ENCODE results near the gene DDX20.
A peak's percentile ranks its signal among the peaks of the same experiment; 100 is the strongest.

DDX20 gene

GRCh38 chr1:111730706-111731105 is 25.0 kb upstream of the DDX20 start:
- H2BK12ac ChIP-seq (ENCODE audit: low read length): no peak overlapping the region
- no peaks in the 10 kb centered on the region for H3K9me3 ChIP-seq (replicated peaks in 1 of 2; ENCODE audit: control insufficient read depth in 2 of 2, insufficient read depth in 1 of 2, low read depth in 1 of 2, low read length in 2 of 2)
- no peak overlapping the region for H3K4ac ChIP-seq (ENCODE audit: low read length)
- H4K91ac ChIP-seq (ENCODE audit: low read depth, low read length, poor library complexity): no peak overlapping the region
- H2AK5ac ChIP-seq (ENCODE audit: low read depth, low read length): no peak overlapping the region
- H2BK120ac ChIP-seq (ENCODE audit: low read depth, low read length): no peak overlapping the region
- H3K23ac ChIP-seq (ENCODE audit: low read depth, low read length, poor library complexity): no peak overlapping the region
- no peak overlapping the region for H3K18ac ChIP-seq (ENCODE audit: low read length)
- peaks cover 0 to 15% of the 10 kb centered on the region in 2 donors for H3K36me3 ChIP-seq (replicated peaks in 1 of 2; ENCODE audit: control insufficient read depth in 2 of 2, insufficient read depth in 2 of 2, low read length in 2 of 2)
- H3K4me3 ChIP-seq (ENCODE audit: low read length in 2 of 2): no peak overlapping the region
- peaks cover 35 to 37% of the 10 kb centered on the region in 2 donors for H3K4me1 ChIP-seq (ENCODE audit: control insufficient read depth in 2 of 2, insufficient read depth in 1 of 2, low read depth in 1 of 2, low read length in 2 of 2)
- no peaks in the 10 kb centered on the region for H3K27me3 ChIP-seq (ENCODE audit: control insufficient read depth in 3 of 3, insufficient read depth in 3 of 3, low read depth in 1 of 3, low read length in 3 of 3)
- no peak overlapping the region for H3K9ac ChIP-seq (ENCODE audit: low read depth, low read length, poor library complexity)
- H2BK15ac ChIP-seq (ENCODE audit: low read length): no peak overlapping the region
- no peak overlapping the region for H2BK5ac ChIP-seq (ENCODE audit: low read length)
- peaks cover 5% of the 10 kb centered on the region for H3K79me1 ChIP-seq (ENCODE audit: low read depth, low read length)
- H3K14ac ChIP-seq (ENCODE audit: low read length): no peak overlapping the region
- no peak overlapping the region for H3K27ac ChIP-seq (replicated peaks; ENCODE audit: low read length)
- no peak overlapping the region for H3K4me2 ChIP-seq (ENCODE audit: insufficient read depth, low read length, poor library complexity, severe bottlenecking)
- WGBS, 2 donors (ENCODE audit: extremely low coverage in 2 of 2, insufficient read length in 2 of 2, insufficient replicate concordance in 1 of 2): no CpG with 5 or more reads among the region's 4 CpGs
- no peak for DNase-seq (ENCODE audit: low spot score)
- no peak overlapping the region for H4K8ac ChIP-seq (ENCODE audit: low read depth, low read length)
- H2AFZ ChIP-seq (ENCODE audit: low read length): no peak overlapping the region

DNA sequence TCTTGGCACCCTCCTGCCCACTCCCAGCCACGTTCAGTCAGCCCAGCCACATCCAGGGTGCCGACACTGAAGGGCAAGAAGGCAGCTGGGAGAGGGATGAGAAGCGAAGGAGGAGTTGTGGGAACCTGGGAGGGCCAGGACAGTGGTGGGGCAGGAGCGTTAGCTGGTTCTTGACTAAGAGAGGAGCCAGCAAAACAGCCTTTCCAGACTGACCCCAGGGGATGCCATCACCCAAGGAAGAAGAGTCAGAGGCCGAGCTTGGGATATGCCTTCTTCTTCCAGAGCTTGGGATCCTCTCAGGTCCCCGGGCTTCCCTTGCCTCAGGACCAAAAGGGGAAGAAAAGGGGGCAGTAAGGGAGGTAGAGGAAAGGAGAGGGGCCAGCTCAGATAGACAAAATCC is 23.7 kb upstream of the DDX20 start:
- Histone ChIP-seq H4K8ac (ENCODE audit: low read depth, low read length) (no peak overlapping the region), H3K27me3 (ENCODE audit: control insufficient read depth in 3 of 3, insufficient read depth in 3 of 3, low read depth in 1 of 3, low read length in 3 of 3) (no peaks in the 10 kb centered on the region), H3K9ac (ENCODE audit: low read depth, low read length, poor library complexity) (no peak overlapping the region), H3K79me1 (ENCODE audit: low read depth, low read length) (peaks cover 5% of the 10 kb centered on the region), H2AFZ (ENCODE audit: low read length) (no peak overlapping the region), H3K4me1 (ENCODE audit: control insufficient read depth in 2 of 2, insufficient read depth in 1 of 2, low read depth in 1 of 2, low read length in 2 of 2) (peaks cover 38 to 48% of the 10 kb centered on the region in 2 donors), H2AK5ac (ENCODE audit: low read depth, low read length) (peak overlapping the region; percentile 10), H3K23ac (ENCODE audit: low read depth, low read length, poor library complexity) (no peak overlapping the region), H3K36me3 (replicated peaks in 1 of 2; ENCODE audit: control insufficient read depth in 2 of 2, insufficient read depth in 2 of 2, low read length in 2 of 2) (peaks cover 0 to 10% of the 10 kb centered on the region in 2 donors), H3K4me2 (ENCODE audit: insufficient read depth, low read length, poor library complexity, severe bottlenecking) (no peak overlapping the region), H2BK120ac (ENCODE audit: low read depth, low read length) (no peak overlapping the region), H3K4ac (ENCODE audit: low read length) (no peak overlapping the region), H2BK5ac (ENCODE audit: low read length) (no peak overlapping the region), H3K4me3 (ENCODE audit: low read length in 2 of 2) (no peak overlapping the region), H4K91ac (ENCODE audit: low read depth, low read length, poor library complexity) (no peak overlapping the region), H3K18ac (ENCODE audit: low read length) (peak overlapping the region; percentile 61), H2BK12ac (ENCODE audit: low read length) (no peak overlapping the region), H3K27ac (replicated peaks; ENCODE audit: low read length) (no peak overlapping the region), H3K14ac (ENCODE audit: low read length) (no peak overlapping the region), H2BK15ac (ENCODE audit: low read length) (no peak overlapping the region), H3K9me3 (replicated peaks in 1 of 2; ENCODE audit: control insufficient read depth in 2 of 2, insufficient read depth in 1 of 2, low read depth in 1 of 2, low read length in 2 of 2) (no peaks in the 10 kb centered on the region)
- no peak for DNase-seq (ENCODE audit: low spot score)
- no CpG with 5 or more reads among the region's 6 CpGs for whole genome bisulfite sequencing, 2 donors (ENCODE audit: extremely low coverage in 2 of 2, insufficient read length in 2 of 2, insufficient replicate concordance in 1 of 2)

- Histone ChIP-seq H3K18ac (ENCODE audit: low read length) (no peak overlapping the region), H3K27me3 (ENCODE audit: control insufficient read depth in 3 of 3, insufficient read depth in 3 of 3, low read depth in 1 of 3, low read length in 3 of 3) (no peaks in the 10 kb centered on the region), H3K4ac (ENCODE audit: low read length) (no peak overlapping the region), H2BK15ac (ENCODE audit: low read length) (no peak overlapping the region), H3K9me3 (replicated peaks in 1 of 2; ENCODE audit: control insufficient read depth in 2 of 2, insufficient read depth in 1 of 2, low read depth in 1 of 2, low read length in 2 of 2) (no peaks in the 10 kb centered on the region), H3K36me3 (replicated peaks in 1 of 2; ENCODE audit: control insufficient read depth in 2 of 2, insufficient read depth in 2 of 2, low read length in 2 of 2) (peaks cover 0 to 4% of the 10 kb centered on the region in 2 donors), H3K27ac (replicated peaks; ENCODE audit: low read length) (no peak overlapping the region), H3K4me1 (ENCODE audit: control insufficient read depth in 2 of 2, insufficient read depth in 1 of 2, low read depth in 1 of 2, low read length in 2 of 2) (peaks cover 44 to 55% of the 10 kb centered on the region in 2 donors), H2AK5ac (ENCODE audit: low read depth, low read length) (no peak overlapping the region), H3K9ac (ENCODE audit: low read depth, low read length, poor library complexity) (no peak overlapping the region), H3K4me3 (ENCODE audit: low read length in 2 of 2) (no peak overlapping the region), H2AFZ (ENCODE audit: low read length) (no peak overlapping the region), H4K91ac (ENCODE audit: low read depth, low read length, poor library complexity) (no peak overlapping the region), H3K4me2 (ENCODE audit: insufficient read depth, low read length, poor library complexity, severe bottlenecking) (no peak overlapping the region), H3K14ac (ENCODE audit: low read length) (no peak overlapping the region), H2BK12ac (ENCODE audit: low read length) (no peak overlapping the region), H3K79me1 (ENCODE audit: low read depth, low read length) (peaks cover 5% of the 10 kb centered on the region), H2BK5ac (ENCODE audit: low read length) (no peak overlapping the region), H4K8ac (ENCODE audit: low read depth, low read length) (no peak overlapping the region), H3K23ac (ENCODE audit: low read depth, low read length, poor library complexity) (no peak overlapping the region), H2BK120ac (ENCODE audit: low read depth, low read length) (no peak overlapping the region)
- no peak for DNase-seq (ENCODE audit: low spot score)
- WGBS, 2 donors (ENCODE audit: extremely low coverage in 2 of 2, insufficient read length in 2 of 2, insufficient replicate concordance in 1 of 2): no CpG with 5 or more reads among the region's 7 CpGs
Observed at GRCh38 chr1:111732718-111733117, 23.0 kb upstream of the DDX20 start.

- H3K4me1 ChIP-seq (ENCODE audit: control insufficient read depth in 2 of 2, insufficient read depth in 1 of 2, low read depth in 1 of 2, low read length in 2 of 2): peaks cover 49 to 61% of the 10 kb centered on the region in 2 donors
- peaks cover 9% of the 10 kb centered on the region for H3K79me1 ChIP-seq (ENCODE audit: low read depth, low read length)
- peak overlapping the region; percentile 45 for H4K8ac ChIP-seq (ENCODE audit: low read depth, low read length)
Observed at GRCh38 chr1:111733183-111733991, 22.3 kb upstream of the DDX20 start.

More at GRCh38 chr1:111733183-111733991, 22.3 kb upstream of the DDX20 start:
- no peak overlapping the region for H2AFZ ChIP-seq (ENCODE audit: low read length)
- H3K14ac ChIP-seq (ENCODE audit: low read length): no peak overlapping the region
- no peak overlapping the region for H3K27ac ChIP-seq (replicated peaks; ENCODE audit: low read length)
- H4K91ac ChIP-seq (ENCODE audit: low read depth, low read length, poor library complexity): no peak overlapping the region
- H3K4ac ChIP-seq (ENCODE audit: low read length): no peak overlapping the region
- no CpG with 5 or more reads among the region's 9 CpGs for WGBS, 2 donors (ENCODE audit: extremely low coverage in 2 of 2, insufficient read length in 2 of 2, insufficient replicate concordance in 1 of 2)
- H2BK15ac ChIP-seq (ENCODE audit: low read length): peak overlapping the region; percentile 29
- peak overlapping the region in 1 of 2 donors; percentile 42 for H3K4me3 ChIP-seq (ENCODE audit: low read length in 2 of 2)
- H2AK5ac ChIP-seq (ENCODE audit: low read depth, low read length): peak overlapping the region; percentile 72
- no peak overlapping the region for H2BK120ac ChIP-seq (ENCODE audit: low read depth, low read length)
- no peak overlapping the region for H3K9ac ChIP-seq (ENCODE audit: low read depth, low read length, poor library complexity)
- H3K9me3 ChIP-seq (replicated peaks in 1 of 2; ENCODE audit: control insufficient read depth in 2 of 2, insufficient read depth in 1 of 2, low read depth in 1 of 2, low read length in 2 of 2): no peaks in the 10 kb centered on the region
- DNase-seq (ENCODE audit: low spot score): no peak
- H3K23ac ChIP-seq (ENCODE audit: low read depth, low read length, poor library complexity): no peak overlapping the region
- no peaks in the 10 kb centered on the region for H3K27me3 ChIP-seq (ENCODE audit: control insufficient read depth in 3 of 3, insufficient read depth in 3 of 3, low read depth in 1 of 3, low read length in 3 of 3)
- H2BK12ac ChIP-seq (ENCODE audit: low read length): peak overlapping the region; percentile 53
- H2BK5ac ChIP-seq (ENCODE audit: low read length): no peak overlapping the region
- no peak overlapping the region for H3K4me2 ChIP-seq (ENCODE audit: insufficient read depth, low read length, poor library complexity, severe bottlenecking)
- peak overlapping the region; percentile 31 for H3K18ac ChIP-seq (ENCODE audit: low read length)
- H3K36me3 ChIP-seq (replicated peaks in 1 of 2; ENCODE audit: control insufficient read depth in 2 of 2, insufficient read depth in 2 of 2, low read length in 2 of 2): peaks cover 0 to 4% of the 10 kb centered on the region in 2 donors

All from neuronal stem cell (in vitro differentiated cells).